GM21447 (cell line): ENCODE results near the gene ABCA13.

Experiments used
- ATAC-seq: cut with Tn5 transposase; IDR thresholded peaks from one replicate; pipeline ENCODE4 v1.9.1; 2021; ENCODE audit not compliant: unreplicated experiment

ABCA13 gene

GRCh38 chr7:48242846-48243245 is 71.6 kb downstream of the ABCA13 start:
- ATAC-seq: no peak

DNA sequence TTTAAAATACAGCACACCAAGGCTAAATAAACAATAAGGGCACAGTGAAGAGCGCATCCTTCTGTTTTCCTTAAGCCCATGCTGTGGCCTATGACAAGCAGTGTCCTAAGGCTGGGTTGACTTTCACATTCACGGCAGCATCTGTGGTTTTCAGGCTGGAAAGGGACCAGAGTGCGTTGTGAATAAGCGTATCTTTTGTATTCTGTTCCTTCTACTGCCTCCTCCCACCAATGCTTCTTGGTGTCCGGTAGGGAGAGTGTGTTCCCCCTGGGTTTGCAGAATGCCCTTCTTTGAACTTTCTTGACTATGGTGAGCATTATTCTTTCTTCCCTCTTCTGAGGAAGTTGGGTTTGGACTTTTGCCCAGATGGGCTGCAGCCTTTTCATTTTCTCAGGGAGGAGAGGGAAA is 73.6 kb downstream of the ABCA13 start:
- no peak for ATAC-seq

DNA sequence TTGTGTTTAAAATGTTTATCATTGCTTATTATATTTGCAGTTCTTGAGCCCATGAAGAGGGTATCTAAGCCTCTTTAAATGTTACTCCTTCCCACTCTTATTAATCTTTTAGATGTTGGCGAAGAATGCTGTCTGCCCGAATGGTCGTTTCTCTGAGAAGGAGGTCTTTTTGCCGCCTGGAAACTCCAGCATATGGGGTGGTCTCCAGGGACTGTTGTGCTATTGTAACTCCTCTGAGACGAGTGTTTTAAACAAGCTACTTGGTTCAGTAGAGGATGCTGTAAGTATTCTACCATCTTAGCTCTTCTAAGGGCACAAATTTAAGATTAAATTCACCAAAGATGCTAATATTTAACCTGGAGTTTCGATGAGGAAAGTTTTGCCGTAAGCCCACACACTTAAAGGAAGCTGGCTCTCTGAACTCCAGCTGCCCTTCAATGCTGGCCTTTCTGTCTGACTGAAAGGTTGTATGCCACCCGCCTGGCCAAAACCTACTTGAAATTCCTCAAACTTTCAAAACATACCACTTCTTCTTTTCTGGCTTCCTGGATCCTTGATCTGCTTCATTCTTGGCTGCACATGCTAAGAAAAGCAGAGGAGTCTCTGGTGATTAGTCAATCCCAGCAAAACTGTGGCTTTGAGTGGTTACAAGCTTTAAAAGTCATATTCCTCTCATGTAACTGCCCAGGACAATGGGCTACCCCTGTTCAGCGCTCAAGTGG is 74.7 kb downstream of the ABCA13 start:
- peak; percentile 82 for ATAC-seq

DNA sequence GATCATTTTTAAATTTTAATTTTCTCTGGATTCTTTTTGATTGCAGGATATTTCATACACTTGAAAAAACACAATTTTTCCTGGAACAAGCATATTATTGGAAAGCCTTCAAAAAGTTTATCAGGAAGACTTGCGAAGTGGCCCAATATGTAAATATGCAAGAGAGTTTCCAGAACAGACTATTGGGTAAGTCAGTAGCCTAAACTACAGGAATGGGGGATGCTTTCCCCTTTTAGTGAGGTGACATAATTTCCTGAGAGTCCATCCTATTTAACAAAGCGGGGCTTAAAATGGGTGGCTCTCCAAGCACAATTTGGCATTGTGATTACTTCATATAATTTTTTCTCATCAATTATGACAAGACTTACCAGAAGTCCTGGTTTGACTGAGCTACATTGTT is 77.9 kb downstream of the ABCA13 start:
- no peak for ATAC-seq

DNA sequence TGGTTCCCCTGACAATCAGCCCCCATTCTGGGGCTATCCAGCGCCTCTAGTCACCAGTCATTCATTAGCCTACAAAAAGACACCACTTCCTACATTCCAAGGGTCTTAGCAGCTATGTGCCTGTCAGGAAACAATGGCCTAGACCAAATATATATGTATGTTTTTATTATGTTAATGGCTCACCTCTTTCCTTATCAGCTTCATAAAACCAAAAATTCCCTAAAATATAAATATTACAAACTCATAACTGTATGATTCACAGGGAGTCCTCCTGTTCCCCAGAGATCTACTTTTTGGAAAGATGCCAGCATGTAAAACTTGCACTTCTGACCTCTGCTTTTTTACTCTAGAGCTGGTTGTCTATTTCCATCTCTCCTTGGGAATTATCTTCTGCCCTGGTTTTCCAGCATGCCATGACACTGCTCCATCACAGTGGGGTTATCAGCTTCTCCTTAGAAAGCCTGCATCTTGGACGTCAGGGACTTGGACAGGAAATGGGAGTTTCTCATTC is 79.2 kb downstream of the ABCA13 start:
- no peak for ATAC-seq

DNA sequence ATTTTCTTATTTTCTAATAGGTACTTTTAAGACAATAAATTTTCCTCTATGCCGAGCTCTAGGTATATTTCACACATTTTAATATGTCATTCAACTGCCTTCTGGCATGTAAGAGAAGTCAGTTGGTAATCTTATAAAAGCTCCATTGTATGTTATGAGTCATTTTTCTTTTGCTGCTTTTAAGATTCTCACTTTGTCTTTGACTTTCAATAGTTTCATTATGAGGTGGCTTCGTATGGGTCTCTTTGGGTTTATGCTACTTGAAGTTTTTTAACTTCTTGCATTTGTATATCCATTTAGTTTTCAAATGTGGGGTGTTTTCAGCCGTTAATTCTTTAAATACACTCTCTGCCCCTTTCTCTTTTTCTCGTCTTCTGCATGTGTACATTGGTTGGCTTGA is 80.5 kb downstream of the ABCA13 start:
- peak; percentile 90 for ATAC-seq

GRCh38 chr7:48252995-48253394 is 81.7 kb downstream of the ABCA13 start:
- ATAC-seq: no peak

- peak; percentile 43 for ATAC-seq
Measured at GRCh38 chr7:48255046-48255445, 83.8 kb downstream of the ABCA13 start.

DNA sequence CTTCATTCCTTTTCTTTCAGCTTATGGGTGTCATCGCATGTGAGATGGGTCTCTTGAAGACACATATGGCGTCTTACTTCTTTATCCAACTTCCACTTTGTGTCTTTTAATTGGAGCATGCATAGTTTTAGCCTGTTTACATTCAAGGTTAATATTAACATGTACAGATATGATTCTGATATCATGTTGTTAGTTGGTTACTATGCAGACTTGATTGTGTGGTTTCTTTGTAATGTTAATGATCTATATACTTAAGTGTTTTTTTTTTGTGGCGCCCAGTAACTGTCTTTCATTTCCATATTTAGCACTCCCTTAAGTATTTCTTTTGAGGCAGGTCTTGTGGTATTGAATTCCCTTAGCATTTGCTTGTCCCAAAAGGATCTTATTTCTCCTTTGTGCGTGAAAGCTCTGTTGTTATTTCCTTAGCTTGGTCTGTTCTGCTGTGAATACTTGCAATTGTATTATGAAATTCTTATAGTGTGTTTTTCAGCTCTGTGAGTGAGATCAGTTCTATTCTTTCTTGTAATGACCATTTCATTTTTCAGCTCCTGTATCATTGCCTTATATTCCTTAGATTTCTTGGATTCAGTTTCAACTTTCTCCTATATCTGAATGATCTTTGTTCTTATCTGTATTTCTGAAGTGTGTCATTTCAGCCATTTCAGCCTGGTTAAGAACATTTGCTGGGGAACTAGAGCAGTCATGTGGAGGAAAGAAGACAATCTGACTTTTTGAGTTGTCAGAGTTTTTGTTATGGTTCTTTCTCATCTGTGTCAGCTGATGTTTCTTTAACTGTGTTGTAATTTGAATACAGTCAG is 88.4 kb downstream of the ABCA13 start:
- ATAC-seq: no peak

- no peak for ATAC-seq
Measured at GRCh38 chr7:48261696-48262095, 90.4 kb downstream of the ABCA13 start.

DNA sequence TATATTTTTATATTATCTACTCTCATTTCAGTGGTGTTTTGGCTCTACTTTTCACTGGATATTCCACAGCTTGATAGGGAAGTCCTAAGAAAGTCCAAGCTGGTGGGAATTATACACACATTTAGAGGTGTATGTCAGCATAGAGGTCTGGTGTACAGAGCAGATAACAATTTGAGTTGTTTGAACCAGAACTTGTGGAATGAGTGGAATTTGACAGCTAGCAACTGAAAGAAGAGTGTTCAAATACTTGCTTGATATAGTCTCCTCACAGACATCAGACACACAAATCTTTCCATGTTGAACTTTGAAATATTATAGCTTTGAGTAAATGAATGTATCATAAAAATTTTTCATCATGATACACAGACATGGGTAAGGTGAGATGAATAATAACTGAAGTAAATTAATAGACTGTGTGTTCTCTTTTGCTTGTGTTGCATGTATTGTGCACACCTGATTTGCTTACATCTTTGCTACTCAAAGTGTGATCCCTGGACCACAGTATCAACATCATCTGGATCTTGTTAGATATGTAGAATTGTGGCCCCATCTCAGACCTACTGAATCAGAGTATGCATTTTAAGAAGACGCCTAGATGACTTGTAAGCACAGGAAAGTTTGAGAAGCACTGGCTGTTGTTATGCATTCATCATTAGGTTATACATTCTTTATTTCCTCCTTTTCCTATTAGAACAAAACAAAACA is 91.5 kb downstream of the ABCA13 start:
- ATAC-seq: no peak

- no peak for ATAC-seq
Measured at GRCh38 chr7:48263311-48263650, 92.0 kb downstream of the ABCA13 start.

- no peak for ATAC-seq
Measured at GRCh38 chr7:48269066-48269465, 97.8 kb downstream of the ABCA13 start.

GRCh38 chr7:48274662-48275061 is 103.4 kb downstream of the ABCA13 start:
- no peak for ATAC-seq

DNA sequence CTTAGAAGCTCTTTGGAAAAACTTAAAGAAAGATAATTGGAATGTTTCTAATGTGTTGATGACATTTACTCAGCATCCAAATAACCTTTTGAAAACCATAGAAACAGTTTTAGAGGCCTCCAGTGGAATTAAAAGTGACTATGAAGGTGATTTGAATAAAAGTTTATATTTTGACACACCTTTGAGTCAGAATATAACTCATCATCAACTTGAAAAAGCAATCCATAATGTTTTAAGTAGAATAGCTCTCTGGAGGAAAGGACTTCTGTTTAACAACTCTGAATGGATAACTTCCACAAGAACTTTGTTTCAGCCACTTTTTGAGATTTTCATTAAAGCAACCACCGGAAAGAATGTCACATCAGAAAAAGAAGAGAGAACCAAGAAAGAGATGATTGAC is 108.2 kb downstream of the ABCA13 start:
- no peak for ATAC-seq

GRCh38 chr7:48280100-48280499 is 108.8 kb downstream of the ABCA13 start:
- no peak for ATAC-seq

DNA sequence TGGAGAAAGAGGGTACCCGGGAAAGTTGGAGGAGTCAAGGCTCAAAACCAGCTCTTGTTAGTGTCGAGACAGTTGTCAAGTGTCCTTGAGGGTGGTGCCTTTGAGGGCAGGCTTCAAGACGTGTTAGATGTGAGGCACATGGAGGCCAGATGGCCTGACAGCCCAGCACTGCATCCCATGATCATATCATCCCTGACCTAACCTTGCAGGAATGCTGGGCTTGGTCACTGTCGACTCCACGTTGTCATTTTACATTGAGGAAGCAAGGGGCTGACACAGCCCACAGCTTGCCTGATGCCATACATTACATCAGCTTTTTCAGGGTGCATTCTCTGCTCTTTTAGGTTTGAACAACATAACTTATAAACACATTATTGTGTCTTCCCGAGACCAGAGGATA is 114.1 kb downstream of the ABCA13 start:
- no peak for ATAC-seq

- ATAC-seq: no peak
Measured at GRCh38 chr7:48286836-48287235, 115.6 kb downstream of the ABCA13 start.

DNA sequence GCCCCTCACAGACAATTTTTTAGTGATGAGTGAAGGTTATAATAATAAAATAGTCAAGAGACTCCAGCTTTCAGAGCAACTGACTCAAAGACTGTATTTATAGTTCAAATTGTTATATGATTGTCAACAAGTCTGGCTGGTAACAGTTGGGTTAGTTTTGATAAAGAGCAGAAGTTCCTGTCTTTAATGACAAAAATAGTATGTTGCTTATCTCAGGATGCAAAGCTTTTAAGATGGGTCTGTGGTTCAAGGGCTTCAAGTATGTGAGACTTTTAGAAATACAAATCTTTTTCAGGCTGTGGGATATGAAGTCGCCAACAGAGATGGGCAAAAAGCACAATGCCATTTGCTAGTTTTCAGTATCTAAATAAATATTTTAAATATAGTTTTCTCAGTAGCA is 118.4 kb downstream of the ABCA13 start:
- ATAC-seq: no peak

- ATAC-seq: no peak
Measured at GRCh38 chr7:48292949-48293348, 121.7 kb downstream of the ABCA13 start.

DNA sequence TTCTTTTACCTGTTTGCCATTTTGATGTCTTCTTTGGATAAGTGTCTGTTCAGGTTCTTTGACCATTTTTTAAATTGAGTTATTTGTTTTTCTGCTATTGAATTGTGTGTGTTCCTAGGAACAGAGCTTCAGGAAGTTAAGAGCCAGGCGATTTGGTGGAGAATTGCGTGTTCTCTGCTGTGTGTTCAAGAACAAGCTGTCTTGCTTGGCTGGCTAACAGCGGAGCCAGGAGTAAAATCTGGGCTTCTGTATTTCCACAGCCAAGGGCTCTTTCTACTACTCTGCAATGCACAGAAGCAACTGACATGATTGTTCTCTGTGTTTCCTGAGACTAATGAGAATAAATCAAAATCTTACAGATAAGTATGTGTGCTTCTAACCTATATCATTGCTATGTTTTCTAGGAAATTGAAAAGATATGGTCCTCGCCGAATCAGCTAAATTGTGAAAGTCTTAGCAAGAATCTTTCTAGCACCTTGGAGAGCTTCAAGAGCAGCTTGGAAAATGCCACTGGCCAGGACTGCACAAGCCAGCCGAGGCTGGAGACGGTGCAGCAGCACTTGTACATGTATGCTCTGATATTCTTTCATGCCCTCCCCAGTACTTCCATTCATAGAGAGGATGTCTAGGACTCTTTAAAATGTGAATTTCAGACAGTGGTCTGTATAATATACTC is 124.2 kb downstream of the ABCA13 start:
- no peak for ATAC-seq
